ENCODE data around the gene VPS4A.
"Not testable (repeated sequence)": the region's sequence is repeated elsewhere in the genome, so short reads cannot be mapped to it uniquely, and the experiment has no call there.

Gene VPS4A

GRCh38 chr16:69274699-69275235 lies 36.4 kb upstream of the VPS4A start:
- H3K4me3 ChIP-seq (ENCODE audit: low read depth, low read length), result no peak overlapping the region
- DNase-seq (ENCODE audit: low read depth), result no peak
- TF ChIP-seq, protein P1, sequence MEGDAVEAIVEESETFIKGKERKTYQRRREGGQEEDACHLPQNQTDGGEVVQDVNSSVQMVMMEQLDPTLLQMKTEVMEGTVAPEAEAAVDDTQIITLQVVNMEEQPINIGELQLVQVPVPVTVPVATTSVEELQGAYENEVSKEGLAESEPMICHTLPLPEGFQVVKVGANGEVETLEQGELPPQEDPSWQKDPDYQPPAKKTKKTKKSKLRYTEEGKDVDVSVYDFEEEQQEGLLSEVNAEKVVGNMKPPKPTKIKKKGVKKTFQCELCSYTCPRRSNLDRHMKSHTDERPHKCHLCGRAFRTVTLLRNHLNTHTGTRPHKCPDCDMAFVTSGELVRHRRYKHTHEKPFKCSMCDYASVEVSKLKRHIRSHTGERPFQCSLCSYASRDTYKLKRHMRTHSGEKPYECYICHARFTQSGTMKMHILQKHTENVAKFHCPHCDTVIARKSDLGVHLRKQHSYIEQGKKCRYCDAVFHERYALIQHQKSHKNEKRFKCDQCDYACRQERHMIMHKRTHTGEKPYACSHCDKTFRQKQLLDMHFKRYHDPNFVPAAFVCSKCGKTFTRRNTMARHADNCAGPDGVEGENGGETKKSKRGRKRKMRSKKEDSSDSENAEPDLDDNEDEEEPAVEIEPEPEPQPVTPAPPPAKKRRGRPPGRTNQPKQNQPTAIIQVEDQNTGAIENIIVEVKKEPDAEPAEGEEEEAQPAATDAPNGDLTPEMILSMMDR (IDR thresholded peaks at IDR 0.05; ENCODE audit: control insufficient read depth, extremely low read depth, insufficient read depth), result no peak

- no peak for DNase-seq (ENCODE audit: low read depth)
- H3K4me3 ChIP-seq (ENCODE audit: low read depth, low read length), result no peak overlapping the region
- TF ChIP-seq, protein P1 (IDR thresholded peaks at IDR 0.05; ENCODE audit: control insufficient read depth, extremely low read depth, insufficient read depth), result no peak
Observed at GRCh38 chr16:69276148-69277115, 34.7 kb upstream of the VPS4A start.

DNA sequence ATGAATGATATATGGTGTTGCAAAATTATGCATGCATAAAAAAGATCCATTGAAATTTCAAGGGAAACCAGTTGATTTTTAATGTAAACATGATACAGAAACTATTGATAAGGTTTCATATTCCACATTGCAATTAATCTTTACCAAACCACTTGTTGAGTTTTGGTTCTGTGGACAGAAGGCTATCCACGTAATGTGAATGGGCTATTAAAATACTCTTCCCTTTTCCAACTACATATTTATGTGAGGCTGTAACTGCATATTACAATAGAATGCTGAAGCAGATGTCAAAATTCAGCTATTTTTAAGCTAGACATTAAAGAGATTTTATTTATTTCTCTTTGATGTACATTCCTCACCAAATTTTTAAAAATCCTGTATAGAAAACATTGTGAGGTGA lies 33.7 kb upstream of the VPS4A start:
- DNase-seq (ENCODE audit: low read depth), result no peak
- TF ChIP-seq, protein P1 (IDR thresholded peaks at IDR 0.05; ENCODE audit: control insufficient read depth, extremely low read depth, insufficient read depth), result no peak
- H3K4me3 ChIP-seq (ENCODE audit: low read depth, low read length), result no peak overlapping the region

DNA sequence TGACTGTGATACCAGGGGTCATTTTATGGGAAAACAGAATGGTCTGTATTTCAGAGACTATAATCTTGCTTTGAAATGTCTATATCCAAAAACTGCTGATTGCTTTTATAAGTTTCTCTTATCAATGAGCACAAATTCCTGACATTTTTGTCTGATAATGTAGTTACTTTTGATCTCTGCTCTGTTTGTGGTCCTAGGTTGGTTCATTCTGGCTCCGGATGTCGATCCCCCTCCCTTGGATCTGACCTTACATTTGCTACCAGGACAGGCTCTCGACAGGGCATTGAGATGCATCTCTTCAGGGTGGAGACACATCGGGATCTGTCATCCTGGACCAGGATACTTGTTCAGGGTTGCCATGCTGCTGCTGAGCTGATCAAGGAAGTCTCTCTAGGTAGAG lies 27.3 kb upstream of the VPS4A start:
- TF ChIP-seq, protein P1 (IDR thresholded peaks at IDR 0.05; ENCODE audit: control insufficient read depth, extremely low read depth, insufficient read depth), result no peak
- DNase-seq (ENCODE audit: low read depth), result no peak
- H3K4me3 ChIP-seq (ENCODE audit: low read depth, low read length), result no peak overlapping the region

DNA sequence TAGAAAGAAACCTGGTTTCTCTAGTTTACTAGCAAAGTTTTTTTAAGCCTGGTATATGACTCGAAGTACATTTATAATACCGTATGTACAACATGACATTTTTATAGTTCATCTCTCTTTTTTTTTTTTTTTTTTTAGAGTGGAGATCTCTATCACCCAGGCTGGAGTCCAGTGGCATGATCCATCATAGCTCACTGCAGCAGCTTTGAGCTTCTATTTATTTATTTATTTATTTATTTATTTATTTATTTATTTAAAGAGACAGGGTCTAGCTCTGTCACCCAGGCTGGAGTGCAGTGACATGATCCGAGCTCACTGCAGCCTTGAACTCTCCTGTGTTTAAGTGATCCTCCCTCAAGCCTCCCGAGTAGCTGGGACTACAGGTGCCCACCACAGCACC lies 25.9 kb upstream of the VPS4A start:
- DNase-seq (ENCODE audit: low read depth), result no peak
- TF ChIP-seq, protein P1 (IDR thresholded peaks at IDR 0.05; ENCODE audit: control insufficient read depth, extremely low read depth, insufficient read depth), result no peak
- H3K4me3 ChIP-seq (ENCODE audit: low read depth, low read length), result no peak overlapping the region

GRCh38 chr16:69286941-69287713 lies 24.0 kb upstream of the VPS4A start:
- H3K4me3 ChIP-seq (ENCODE audit: low read depth, low read length), result no peak overlapping the region
- DNase-seq (ENCODE audit: low read depth), result peak; percentile 52
- TF ChIP-seq, protein P1 (IDR thresholded peaks at IDR 0.05; ENCODE audit: control insufficient read depth, extremely low read depth, insufficient read depth), result peak; percentile 43; the same call in 1 of the 2 replicates

DNA sequence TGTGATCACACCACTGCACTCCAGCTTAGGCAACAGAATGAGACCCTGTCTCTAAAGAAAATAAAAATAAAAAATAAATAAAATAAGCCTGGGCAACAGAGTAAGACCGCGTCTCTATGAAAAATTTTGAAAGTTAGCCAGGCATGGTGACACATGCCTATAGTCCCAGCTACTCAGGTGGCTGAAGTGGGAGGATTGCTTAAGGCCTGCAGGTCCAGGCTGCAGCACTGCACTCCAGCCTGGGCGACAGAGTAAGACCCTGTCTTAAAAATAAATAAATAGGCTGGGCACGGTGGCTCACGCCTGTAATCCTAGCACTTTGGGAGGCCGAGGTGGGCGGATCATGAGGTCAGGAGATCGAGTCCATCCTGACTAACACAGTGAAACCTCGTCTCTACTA lies 19.5 kb upstream of the VPS4A start:
- H3K4me3 ChIP-seq (ENCODE audit: low read depth, low read length); DNase-seq (ENCODE audit: low read depth): not testable (repeated sequence)
